Measurements from ENCODE around the gene IQCB1. TPM values are rescaled to one million over a fixed set of nuclear protein-coding genes. Genes with fewer than 3 reads are reported as not detected.

Gene IQCB1
- total and polyA plus RNA-seq, 2 of the 8 experiments (the other 6 are each of a cell fraction or from before 2014, with no cell fraction given), result 21.7 to 31.2 TPM

GRCh38 chr3:121757087-121757811 lies 77.6 kb downstream of the IQCB1 start:
- Histone ChIP-seq H3K14ac (ENCODE audit: insufficient read length) (no peak overlapping the region), H3K56ac (replicated peaks; ENCODE audit: insufficient read length, low read depth, low read length) (no peak overlapping the region), H3K27ac (ENCODE audit: low read depth, low read length) (no peak overlapping the region), H2AFZ (ENCODE audit: low read length) (no peak overlapping the region), H3K36me3 (ENCODE audit: control insufficient read depth in 2 of 4, insufficient read depth in 4 of 4, low read length in 3 of 4) (no peaks in the 10 kb centered on the region), H2AK5ac (ENCODE audit: low read depth, low read length) (no peak overlapping the region), H3K79me1 (ENCODE audit: low read depth, low read length) (no peaks in the 10 kb centered on the region), H2BK120ac (replicated peaks; ENCODE audit: low read depth, low read length) (no peak overlapping the region), H2BK15ac (ENCODE audit: low read length) (no peak overlapping the region), H3K27me3 (replicated peaks in 1 of 4; ENCODE audit: control insufficient read depth in 3 of 4, extremely low read depth in 1 of 4, insufficient read depth in 3 of 4, low read length in 3 of 4) (no peaks in the 10 kb centered on the region), H2BK5ac (ENCODE audit: low read depth, low read length) (no peak overlapping the region), H2BK20ac (ENCODE audit: low read length) (no peak overlapping the region), H3K4me1 (replicated peaks in 1 of 4; ENCODE audit: control insufficient read depth in 3 of 4, insufficient read depth in 4 of 4, low read length in 3 of 4) (no peaks in the 10 kb centered on the region), H3K4ac (replicated peaks; ENCODE audit: insufficient read length, low read depth, low read length) (no peak overlapping the region), H3K23me2 (ENCODE audit: low read depth, low read length) (no peaks in the 10 kb centered on the region), H4K8ac (ENCODE audit: extremely low read depth, insufficient read depth, low read length) (peak overlapping the region; percentile 51; the same call in 1 of the 2 replicates), H3K18ac (ENCODE audit: extremely low read depth, low read length) (no peak overlapping the region), H3K9me3 (ENCODE audit: insufficient read depth in 2 of 2, low read depth in 1 of 2, low read length in 1 of 2) (no peaks in the 10 kb centered on the region), H2BK12ac (ENCODE audit: low read depth, low read length) (no peak overlapping the region), H3K4me2 (ENCODE audit: insufficient read depth in 1 of 2, low read depth in 2 of 2, low read length in 2 of 2) (no peak overlapping the region), H4K91ac (replicated peaks; ENCODE audit: insufficient read length, low read length) (no peak overlapping the region), H4K20me1 (replicated peaks in 1 of 2; ENCODE audit: control insufficient read depth in 1 of 2, insufficient read depth in 2 of 2, low read length in 2 of 2) (no peaks in the 10 kb centered on the region), H3K79me2 (ENCODE audit: control insufficient read depth in 1 of 2, insufficient read depth in 2 of 2, low read length in 2 of 2) (no peaks in the 10 kb centered on the region), H3K4me3 (ENCODE audit: extremely low read depth in 1 of 4, insufficient read depth in 2 of 4, low read depth in 3 of 4, low read length in 4 of 4) (no peak overlapping the region), H4K5ac (ENCODE audit: insufficient read length, low read depth, low read length) (no peak overlapping the region), H3K9ac (replicated peaks in 1 of 4; ENCODE audit: extremely low read depth in 1 of 4, low read depth in 3 of 4, low read length in 3 of 4) (no peak overlapping the region), H3K23ac (ENCODE audit: insufficient read length) (no peak overlapping the region)
- 88% methylated on average over 4 of the region's 4 CpGs; no CpG with 5 or more reads in 1 of the 2 experiments for WGBS, 2 experiments (ENCODE audit: extremely low coverage in 1 of 2, insufficient coverage in 1 of 2, insufficient read length in 1 of 2, insufficient replicate concordance in 2 of 2, low coverage in 1 of 2, low lambda C conversion rate in 2 of 2, missing lambda C conversion rate in 1 of 2)
- no peak for FAIRE-seq
- ChIA-PET POLR2A (ENCODE audit: partially characterized antibody) (interaction anchor here (1.1 kb wide), 1 partner anchor 10 kb away, joined by 3 read pairs; no protein-coding TSS in a partner anchor), CTCF (ENCODE audit: partially characterized antibody) (interaction anchor here (1.1 to 2.0 kb wide), 4 partner anchors 10 to 210 kb away, joined by 3 to 10 read pairs (median 4); no protein-coding TSS in a partner anchor)
- TF ChIP-seq EP300 (IDR thresholded peaks at IDR 0.05; ENCODE audit: borderline replicate concordance in 1 of 2, low read depth in 2 of 2, low read length in 2 of 2), result no peak
- no peak for TF ChIP-seq POLR2A (IDR thresholded peaks at IDR 0.05; ENCODE audit: control extremely low read depth in 1 of 2, low read depth in 2 of 2, low read length in 2 of 2)
- TF ChIP-seq SRF (IDR thresholded peaks at IDR 0.05; ENCODE audit: low read depth, low read length), result no peak
- no peak for DNase-seq (ENCODE audit: low read depth in 1 of 2, low spot score in 2 of 2)
